Occipital lobe (tissue), 2 donors: ENCODE measurements around the gene TAF6. TPM values are rescaled to one million over a fixed set of nuclear protein-coding genes. Genes with fewer than 3 reads are reported as not detected.

Experiments
- DNase-seq: peaks from one replicate; lab custom pipeline; 2025; lab: John Stamatoyannopoulos, UW
- total RNA-seq: library from RNA; depleted of rRNA; stranded (reverse); fragments of >200 nt; gene quantifications from one replicate; pipeline ENCODE4 v1.2.3, GENCODE V29; 2014

Gene TAF6
- total RNA-seq, 1 donor from 2014 or later: 17.8 TPM

GRCh38 chr7:100095704-100096103, 23.5 kb downstream of the TAF6 start:
- no peak for DNase-seq

GRCh38 chr7:100095289-100095688, 23.9 kb downstream of the TAF6 start:
- DNase-seq: no peak

GRCh38 chr7:100093925-100094486, 25.2 kb downstream of the TAF6 start:
- DNase-seq: no peak

- DNase-seq: no peak
Observed at GRCh38 chr7:100093498-100093897, 25.7 kb downstream of the TAF6 start.

- no peak for DNase-seq
Observed at GRCh38 chr7:100093054-100093453, 26.1 kb downstream of the TAF6 start.

GRCh38 chr7:100091411-100092181, 27.6 kb downstream of the TAF6 start:
- DNase-seq: no peak

- no peak for DNase-seq
Observed at GRCh38 chr7:100090527-100091410, 28.4 kb downstream of the TAF6 start.

GRCh38 chr7:100089458-100090196, 29.5 kb downstream of the TAF6 start:
- no peak for DNase-seq

- peak; percentile 77 for DNase-seq
Observed at GRCh38 chr7:100088621-100089457, 30.3 kb downstream of the TAF6 start, which contains the start of gene COPS6. Gene COPS6 (plus strand): TSS chr7:100088969. CDS start chr7:100088991, 22 bp downstream.

GRCh38 chr7:100088095-100088620, 31.0 kb downstream of the TAF6 start:
- no peak for DNase-seq

- no peak for DNase-seq
Observed at GRCh38 chr7:100087055-100087750, 32.0 kb downstream of the TAF6 start.

GRCh38 chr7:100085515-100085914, 33.6 kb downstream of the TAF6 start:
- no peak for DNase-seq

- DNase-seq: no peak
Observed at GRCh38 chr7:100082978-100083377, 36.2 kb downstream of the TAF6 start.

GRCh38 chr7:100081535-100082102, 37.5 kb downstream of the TAF6 start, which contains the start of gene ZNF3:
Gene ZNF3 (minus strand): TSS chr7:100081723. CDS start chr7:100077357, 4,366 bp downstream.
- DNase-seq: peak; percentile 98

GRCh38 chr7:100080907-100081534, 38.1 kb downstream of the TAF6 start:
- DNase-seq: no peak

GRCh38 chr7:100079024-100079560, 40.1 kb downstream of the TAF6 start:
- peak; percentile 52 for DNase-seq

- no peak for DNase-seq
Observed at GRCh38 chr7:100077205-100077604, 42.0 kb downstream of the TAF6 start.

GRCh38 chr7:100075418-100075817, 43.7 kb downstream of the TAF6 start:
- no peak for DNase-seq
